ENCODE data around the gene ZNF816.
"Not testable (repeated sequence)": the region's sequence is repeated elsewhere in the genome, so short reads cannot be mapped to it uniquely, and the experiment has no call there.

DNA sequence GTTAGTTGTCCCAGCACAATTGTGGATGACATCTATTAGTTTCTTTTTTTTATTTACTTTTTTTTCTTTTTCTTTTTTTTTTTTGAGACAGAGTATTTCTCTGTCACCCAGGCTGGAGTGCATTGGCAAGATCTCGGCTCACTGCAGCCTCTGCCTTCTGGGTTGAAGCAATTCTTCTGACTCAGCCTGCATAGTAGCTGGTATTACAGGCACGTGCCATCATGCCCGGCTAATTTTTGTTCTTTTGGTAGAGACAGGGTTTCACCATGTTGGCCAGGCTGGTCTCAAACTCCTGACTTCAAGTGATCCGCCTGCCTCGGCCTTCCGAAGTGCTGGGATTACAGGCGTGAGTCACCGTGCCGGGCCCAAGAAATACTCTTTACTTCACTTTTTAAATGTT lies 38.0 kb downstream of the ZNF816 start:
- TF ChIP-seq YY1 (IDR thresholded peaks at IDR 0.05; ENCODE audit: insufficient read depth, insufficient read length); SUZ12 (IDR thresholded peaks at IDR 0.05; ENCODE audit: extremely low read depth, insufficient read depth, insufficient read length): not testable (repeated sequence)
